ENCODE results near the gene RHOH.

DNA sequence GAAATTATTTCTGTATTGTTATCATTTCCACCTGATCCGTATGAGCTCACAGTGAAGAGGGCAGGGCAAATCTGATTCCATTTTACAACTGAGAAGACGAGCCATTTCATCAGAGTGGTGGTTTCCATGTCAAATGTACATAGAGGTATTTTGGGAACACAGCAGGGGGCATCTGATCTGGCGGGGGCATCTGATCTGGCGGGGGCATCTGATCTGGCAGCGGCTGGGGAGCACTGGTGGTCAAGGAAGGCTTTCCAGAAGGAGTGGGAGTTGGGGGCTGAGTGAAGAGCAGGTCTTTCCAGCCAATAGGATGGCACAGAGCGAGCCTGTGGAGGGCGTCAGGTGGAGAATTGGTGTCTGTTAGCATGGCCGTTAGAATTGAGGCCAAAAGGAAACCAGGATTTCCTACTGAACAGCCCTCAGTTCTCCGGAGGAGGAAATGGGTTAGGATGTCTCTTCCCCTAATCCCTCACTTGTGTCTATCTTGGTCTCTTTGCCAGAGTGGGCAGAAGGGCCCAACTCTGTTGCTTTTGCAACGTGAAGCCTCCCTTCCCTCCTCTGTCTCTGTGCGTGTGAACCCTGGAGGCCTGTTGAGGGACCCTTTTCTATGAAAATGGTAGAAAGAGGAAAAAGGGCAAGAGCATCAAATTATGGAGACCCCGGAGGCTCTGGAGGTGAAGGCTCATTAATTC lies 41.3 kb downstream of the RHOH start:
- no peak for TF ChIP-seq CTCF (IDR thresholded peaks at IDR 0.05; ENCODE audit: low read depth, low read length, poor library complexity, severe bottlenecking)
- TF ChIP-seq EZH2phosphoT487 (IDR thresholded peaks at IDR 0.05; ENCODE audit: borderline replicate concordance, low read length) = no peak

Data from DOHH2 (cell line).